H1 (cell line): ENCODE results near the gene TBC1D22A. TPM values are rescaled to one million over a fixed set of nuclear protein-coding genes. Genes with fewer than 3 reads are reported as not detected.

Experiments
- GTF2F1 ChIP-seq: IDR thresholded peaks from 2 replicates; pipeline ENCODE4 v1.6.1; 2012; ENCODE audit warnings: low read depth, low read length, improper control_type of control experiment, borderline replicate concordance
- HDAC2 ChIP-seq, 2 experiments: fragments of 300-600 bp in 1 of 2; sonication (generic) in 1 of 2; IDR thresholded peaks; 2 replicates each; pipeline ENCODE4 v1.6.1; 2011 to 2012; ENCODE audit warnings: low read depth in 2 of 2, low read length in 2 of 2, mild to moderate bottlenecking in 2 of 2, moderate library complexity in 2 of 2, borderline replicate concordance in 1 of 2, inconsistent platforms in 1 of 2
- HDAC6 ChIP-seq: IDR thresholded peaks from one replicate; pipeline ENCODE4 v1.7.1; 2012; ENCODE audit warnings: low read depth, mild to moderate bottlenecking, inconsistent platforms, low read length, moderate library complexity
- POLR2AphosphoS5 ChIP-seq: IDR thresholded peaks from 2 replicates; pipeline ENCODE4 v1.6.1; 2011; ENCODE audit warnings: low read depth, low read length
- RNF2 ChIP-seq: fragments of 200-900, 300-1000 bp; sonication (generic); IDR thresholded peaks from 2 replicates; pipeline ENCODE4 v1.7.1; 2016; ENCODE audit warnings: borderline replicate concordance, low read depth, mild to moderate bottlenecking, antibody characterized with exemption, low read length; ENCODE audit not compliant: poor library complexity, severe bottlenecking; ENCODE audit errors: missing control alignments
- SP1 ChIP-seq: IDR thresholded peaks from 2 replicates; pipeline ENCODE4 v1.6.1; 2011; ENCODE audit warnings: low read depth, low read length
- YY1 ChIP-seq: IDR thresholded peaks from 2 replicates; pipeline ENCODE4 v1.6.1; 2011; ENCODE audit warnings: low read depth, mild to moderate bottlenecking, low read length
- polyA plus RNA-seq, 7 experiments: library from polyadenylated mRNA; depleted of rRNA in 3 of 7; stranded (reverse) in 5 of 7; unstranded in 2 of 7; fragments of >200 nt in 5 of 7; fragments of 200-250 nt in 2 of 7; gene quantifications; 1 replicate in 5 of 7; 2 replicates in 1 of 7; 4 replicates in 1 of 7; pipeline versions ENCODE4 v1.2.1 to v1.2.3, GENCODE V29; 2011 to 2013; ENCODE audit warnings: missing spikeins in 2 of 7, mixed read lengths in 2 of 7
- total RNA-seq: library from RNA; stranded (reverse); fragmentation: NEBNext Ultra II Directional; extraction: Animal tissue kit (Norgen Biotek cat#: 25700); gene quantifications from 2 replicates; pipeline ENCODE4 v1.2.1, GENCODE V29; 2021
- TF ChIP-seq, protein P1 (sequence below): fragments of 300-600 bp; sonication (generic); IDR thresholded peaks from 2 replicates; pipeline ENCODE4 v1.7.1; 2012; ENCODE audit warnings: low read length, moderate library complexity, mild to moderate bottlenecking, inconsistent platforms; ENCODE audit not compliant: insufficient replicate concordance
- TF ChIP-seq, protein P2 (sequence below): IDR thresholded peaks from 2 replicates; pipeline ENCODE4 v1.6.1; 2012; ENCODE audit warnings: inconsistent platforms

Gene TBC1D22A
- total and polyA plus RNA-seq, 2 of the 8 experiments (the other 6 are each of a cell fraction or from before 2014, with no cell fraction given) = 11.9 to 18.4 TPM

DNA sequence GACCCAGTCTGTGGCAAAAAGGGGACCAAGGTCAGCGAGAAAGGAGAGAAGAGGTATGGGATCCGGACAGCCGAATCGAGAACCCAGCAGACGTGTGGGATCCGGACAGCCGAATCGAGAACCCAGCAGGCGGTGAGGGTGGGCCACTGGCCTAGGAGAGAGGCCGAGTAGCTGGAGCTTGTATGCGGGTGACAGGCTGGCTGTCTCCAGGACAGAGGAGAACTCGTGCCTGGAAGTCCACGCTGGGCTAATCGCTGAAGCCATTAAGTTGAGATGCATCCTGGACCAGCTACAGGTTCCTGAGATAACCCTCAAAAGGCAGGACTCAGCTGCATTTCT lies 30.4 kb upstream of the TBC1D22A start (continued):
- TF ChIP-seq, protein P1, sequence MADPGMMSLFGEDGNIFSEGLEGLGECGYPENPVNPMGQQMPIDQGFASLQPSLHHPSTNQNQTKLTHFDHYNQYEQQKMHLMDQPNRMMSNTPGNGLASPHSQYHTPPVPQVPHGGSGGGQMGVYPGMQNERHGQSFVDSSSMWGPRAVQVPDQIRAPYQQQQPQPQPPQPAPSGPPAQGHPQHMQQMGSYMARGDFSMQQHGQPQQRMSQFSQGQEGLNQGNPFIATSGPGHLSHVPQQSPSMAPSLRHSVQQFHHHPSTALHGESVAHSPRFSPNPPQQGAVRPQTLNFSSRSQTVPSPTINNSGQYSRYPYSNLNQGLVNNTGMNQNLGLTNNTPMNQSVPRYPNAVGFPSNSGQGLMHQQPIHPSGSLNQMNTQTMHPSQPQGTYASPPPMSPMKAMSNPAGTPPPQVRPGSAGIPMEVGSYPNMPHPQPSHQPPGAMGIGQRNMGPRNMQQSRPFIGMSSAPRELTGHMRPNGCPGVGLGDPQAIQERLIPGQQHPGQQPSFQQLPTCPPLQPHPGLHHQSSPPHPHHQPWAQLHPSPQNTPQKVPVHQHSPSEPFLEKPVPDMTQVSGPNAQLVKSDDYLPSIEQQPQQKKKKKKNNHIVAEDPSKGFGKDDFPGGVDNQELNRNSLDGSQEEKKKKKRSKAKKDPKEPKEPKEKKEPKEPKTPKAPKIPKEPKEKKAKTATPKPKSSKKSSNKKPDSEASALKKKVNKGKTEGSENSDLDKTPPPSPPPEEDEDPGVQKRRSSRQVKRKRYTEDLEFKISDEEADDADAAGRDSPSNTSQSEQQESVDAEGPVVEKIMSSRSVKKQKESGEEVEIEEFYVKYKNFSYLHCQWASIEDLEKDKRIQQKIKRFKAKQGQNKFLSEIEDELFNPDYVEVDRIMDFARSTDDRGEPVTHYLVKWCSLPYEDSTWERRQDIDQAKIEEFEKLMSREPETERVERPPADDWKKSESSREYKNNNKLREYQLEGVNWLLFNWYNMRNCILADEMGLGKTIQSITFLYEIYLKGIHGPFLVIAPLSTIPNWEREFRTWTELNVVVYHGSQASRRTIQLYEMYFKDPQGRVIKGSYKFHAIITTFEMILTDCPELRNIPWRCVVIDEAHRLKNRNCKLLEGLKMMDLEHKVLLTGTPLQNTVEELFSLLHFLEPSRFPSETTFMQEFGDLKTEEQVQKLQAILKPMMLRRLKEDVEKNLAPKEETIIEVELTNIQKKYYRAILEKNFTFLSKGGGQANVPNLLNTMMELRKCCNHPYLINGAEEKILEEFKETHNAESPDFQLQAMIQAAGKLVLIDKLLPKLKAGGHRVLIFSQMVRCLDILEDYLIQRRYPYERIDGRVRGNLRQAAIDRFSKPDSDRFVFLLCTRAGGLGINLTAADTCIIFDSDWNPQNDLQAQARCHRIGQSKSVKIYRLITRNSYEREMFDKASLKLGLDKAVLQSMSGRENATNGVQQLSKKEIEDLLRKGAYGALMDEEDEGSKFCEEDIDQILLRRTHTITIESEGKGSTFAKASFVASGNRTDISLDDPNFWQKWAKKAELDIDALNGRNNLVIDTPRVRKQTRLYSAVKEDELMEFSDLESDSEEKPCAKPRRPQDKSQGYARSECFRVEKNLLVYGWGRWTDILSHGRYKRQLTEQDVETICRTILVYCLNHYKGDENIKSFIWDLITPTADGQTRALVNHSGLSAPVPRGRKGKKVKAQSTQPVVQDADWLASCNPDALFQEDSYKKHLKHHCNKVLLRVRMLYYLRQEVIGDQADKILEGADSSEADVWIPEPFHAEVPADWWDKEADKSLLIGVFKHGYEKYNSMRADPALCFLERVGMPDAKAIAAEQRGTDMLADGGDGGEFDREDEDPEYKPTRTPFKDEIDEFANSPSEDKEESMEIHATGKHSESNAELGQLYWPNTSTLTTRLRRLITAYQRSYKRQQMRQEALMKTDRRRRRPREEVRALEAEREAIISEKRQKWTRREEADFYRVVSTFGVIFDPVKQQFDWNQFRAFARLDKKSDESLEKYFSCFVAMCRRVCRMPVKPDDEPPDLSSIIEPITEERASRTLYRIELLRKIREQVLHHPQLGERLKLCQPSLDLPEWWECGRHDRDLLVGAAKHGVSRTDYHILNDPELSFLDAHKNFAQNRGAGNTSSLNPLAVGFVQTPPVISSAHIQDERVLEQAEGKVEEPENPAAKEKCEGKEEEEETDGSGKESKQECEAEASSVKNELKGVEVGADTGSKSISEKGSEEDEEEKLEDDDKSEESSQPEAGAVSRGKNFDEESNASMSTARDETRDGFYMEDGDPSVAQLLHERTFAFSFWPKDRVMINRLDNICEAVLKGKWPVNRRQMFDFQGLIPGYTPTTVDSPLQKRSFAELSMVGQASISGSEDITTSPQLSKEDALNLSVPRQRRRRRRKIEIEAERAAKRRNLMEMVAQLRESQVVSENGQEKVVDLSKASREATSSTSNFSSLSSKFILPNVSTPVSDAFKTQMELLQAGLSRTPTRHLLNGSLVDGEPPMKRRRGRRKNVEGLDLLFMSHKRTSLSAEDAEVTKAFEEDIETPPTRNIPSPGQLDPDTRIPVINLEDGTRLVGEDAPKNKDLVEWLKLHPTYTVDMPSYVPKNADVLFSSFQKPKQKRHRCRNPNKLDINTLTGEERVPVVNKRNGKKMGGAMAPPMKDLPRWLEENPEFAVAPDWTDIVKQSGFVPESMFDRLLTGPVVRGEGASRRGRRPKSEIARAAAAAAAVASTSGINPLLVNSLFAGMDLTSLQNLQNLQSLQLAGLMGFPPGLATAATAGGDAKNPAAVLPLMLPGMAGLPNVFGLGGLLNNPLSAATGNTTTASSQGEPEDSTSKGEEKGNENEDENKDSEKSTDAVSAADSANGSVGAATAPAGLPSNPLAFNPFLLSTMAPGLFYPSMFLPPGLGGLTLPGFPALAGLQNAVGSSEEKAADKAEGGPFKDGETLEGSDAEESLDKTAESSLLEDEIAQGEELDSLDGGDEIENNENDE = no peak
- no peak for TF ChIP-seq YY1
- TF ChIP-seq GTF2F1 = no peak
- no peak for TF ChIP-seq HDAC6
- TF ChIP-seq, protein P2, sequence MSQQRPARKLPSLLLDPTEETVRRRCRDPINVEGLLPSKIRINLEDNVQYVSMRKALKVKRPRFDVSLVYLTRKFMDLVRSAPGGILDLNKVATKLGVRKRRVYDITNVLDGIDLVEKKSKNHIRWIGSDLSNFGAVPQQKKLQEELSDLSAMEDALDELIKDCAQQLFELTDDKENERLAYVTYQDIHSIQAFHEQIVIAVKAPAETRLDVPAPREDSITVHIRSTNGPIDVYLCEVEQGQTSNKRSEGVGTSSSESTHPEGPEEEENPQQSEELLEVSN = no peak
- no peak for TF ChIP-seq HDAC2 (IDR thresholded peaks at IDR 0.05; ENCODE audit: borderline replicate concordance in 1 of 2, low read depth in 2 of 2, low read length in 2 of 2)
- no peak for TF ChIP-seq POLR2AphosphoS5
- no peak for TF ChIP-seq SP1
- TF ChIP-seq RNF2 = no peak
